Bronchial epithelial cell (primary cell): Measurements from ENCODE around the gene FGGY. TPM values are rescaled to one million over a fixed set of nuclear protein-coding genes. Genes with fewer than 3 reads are reported as not detected.

Experiments used
- DNase-seq: peaks from one replicate; pipeline ENCODE4 v3.0.0-alpha.2; 2010; ENCODE audit warnings: low read depth
- FAIRE-seq: peaks from 2 replicates; lab custom pipeline; 2011; peaks lifted over from hg19 to GRCh38; lab: Jason Lieb, UNC
- H3K27me3 ChIP-seq: 2 replicates; pipeline ENCODE4 v1.5.1; 2011; ENCODE audit warnings: low read length; ENCODE audit not compliant: control insufficient read depth, insufficient read depth
- H3K36me3 ChIP-seq: 2 replicates; pipeline ENCODE4 v1.5.1; 2011; ENCODE audit warnings: low read length; ENCODE audit not compliant: control insufficient read depth, insufficient read depth
- H3K4me3 ChIP-seq: 2 replicates; pipeline ENCODE4 v1.5.1; 2011; ENCODE audit warnings: mild to moderate bottlenecking, low read depth, low read length, control low read depth
- total RNA-seq: library from RNA; depleted of rRNA; stranded (reverse); fragments of >200 nt; gene quantifications from 2 replicates; pipeline ENCODE4 v1.2.1, GENCODE V29; 2014
- TF ChIP-seq, protein P1 (sequence below): IDR thresholded peaks from 2 replicates; pipeline ENCODE4 v1.5.1; 2011; ENCODE audit warnings: mild to moderate bottlenecking, moderate library complexity, low read length, control low read depth, inconsistent platforms; ENCODE audit not compliant: insufficient read depth, severe bottlenecking

Gene FGGY
- total RNA-seq, 1 donor from 2014 or later, result 20.0 TPM

DNA sequence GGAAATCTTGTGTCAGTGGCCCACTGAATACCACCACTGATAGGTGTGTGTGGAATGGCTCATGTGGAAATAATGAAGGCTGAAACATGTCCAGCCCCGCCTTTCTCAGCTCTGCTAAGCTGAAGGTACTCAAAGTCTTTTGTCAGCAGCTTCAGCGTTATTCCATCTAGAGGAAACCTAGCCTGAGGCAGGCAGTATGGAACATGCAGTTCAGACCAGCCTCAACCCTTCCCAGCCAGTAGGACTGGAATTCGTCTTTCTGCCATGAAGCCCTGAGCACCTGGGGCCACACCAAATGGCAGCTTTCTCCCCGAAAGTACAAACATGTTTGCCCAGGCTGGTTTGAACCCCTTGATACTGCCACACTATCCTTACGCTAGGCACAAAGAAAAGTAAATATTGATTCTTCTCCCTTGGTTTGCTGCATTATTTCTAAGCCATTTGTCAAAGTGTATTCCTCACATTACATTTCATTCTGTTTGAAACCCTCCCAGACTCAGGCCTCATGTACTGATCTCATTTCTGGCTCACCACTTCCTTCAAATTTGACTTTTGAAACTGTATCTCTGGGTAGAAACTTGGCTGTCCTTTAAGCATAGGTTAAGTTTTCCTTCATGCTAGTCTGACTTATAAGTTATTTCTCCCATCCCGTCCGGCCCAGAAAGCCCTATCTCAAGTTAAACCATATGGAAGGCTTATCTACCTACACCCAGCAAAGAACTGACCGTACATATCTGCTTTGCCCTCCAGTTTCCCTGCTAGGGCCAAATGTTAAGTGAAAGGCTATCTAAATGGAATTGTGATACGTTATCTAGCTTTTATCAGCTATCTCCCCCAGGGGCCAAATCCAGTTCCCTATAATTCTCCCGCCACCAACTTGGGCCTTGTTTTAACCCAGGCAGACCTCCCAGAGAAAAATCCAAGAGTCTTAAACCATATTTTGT, 472.2 kb downstream of the FGGY start:
- H3K4me3 ChIP-seq, result no peak overlapping the region
- FAIRE-seq, result peak; percentile 81
- TF ChIP-seq, protein P1, sequence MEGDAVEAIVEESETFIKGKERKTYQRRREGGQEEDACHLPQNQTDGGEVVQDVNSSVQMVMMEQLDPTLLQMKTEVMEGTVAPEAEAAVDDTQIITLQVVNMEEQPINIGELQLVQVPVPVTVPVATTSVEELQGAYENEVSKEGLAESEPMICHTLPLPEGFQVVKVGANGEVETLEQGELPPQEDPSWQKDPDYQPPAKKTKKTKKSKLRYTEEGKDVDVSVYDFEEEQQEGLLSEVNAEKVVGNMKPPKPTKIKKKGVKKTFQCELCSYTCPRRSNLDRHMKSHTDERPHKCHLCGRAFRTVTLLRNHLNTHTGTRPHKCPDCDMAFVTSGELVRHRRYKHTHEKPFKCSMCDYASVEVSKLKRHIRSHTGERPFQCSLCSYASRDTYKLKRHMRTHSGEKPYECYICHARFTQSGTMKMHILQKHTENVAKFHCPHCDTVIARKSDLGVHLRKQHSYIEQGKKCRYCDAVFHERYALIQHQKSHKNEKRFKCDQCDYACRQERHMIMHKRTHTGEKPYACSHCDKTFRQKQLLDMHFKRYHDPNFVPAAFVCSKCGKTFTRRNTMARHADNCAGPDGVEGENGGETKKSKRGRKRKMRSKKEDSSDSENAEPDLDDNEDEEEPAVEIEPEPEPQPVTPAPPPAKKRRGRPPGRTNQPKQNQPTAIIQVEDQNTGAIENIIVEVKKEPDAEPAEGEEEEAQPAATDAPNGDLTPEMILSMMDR, result no peak
- DNase-seq, result peak; percentile 87
- no peaks in the 10 kb centered on the region for H3K27me3 ChIP-seq
- H3K36me3 ChIP-seq, result no peaks in the 10 kb centered on the region

DNA sequence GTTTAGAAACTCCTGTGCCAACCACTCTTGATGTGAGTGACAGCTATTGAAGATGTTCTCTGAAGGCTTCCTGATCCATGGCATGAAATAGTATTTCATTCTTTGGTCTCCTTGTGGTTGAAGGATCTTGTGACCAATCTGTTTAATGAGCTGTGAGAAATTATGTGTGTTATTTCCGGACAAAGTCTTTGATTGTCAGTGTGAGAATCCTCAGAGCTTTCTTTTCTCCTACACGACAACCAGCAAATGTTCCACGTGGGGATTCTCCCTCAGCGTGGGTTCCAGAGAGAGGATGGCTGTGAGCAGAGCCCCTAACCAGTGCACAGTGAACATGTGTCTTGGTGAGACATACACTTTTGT, 472.8 kb downstream of the FGGY start:
- Histone ChIP-seq H3K36me3 (no peaks in the 10 kb centered on the region), H3K27me3 (no peaks in the 10 kb centered on the region), H3K4me3 (no peak overlapping the region)
- TF ChIP-seq, protein P1, result no peak
- DNase-seq, result no peak
- FAIRE-seq, result peak; percentile 73

- Histone ChIP-seq H3K27me3 (no peaks in the 10 kb centered on the region), H3K36me3 (no peaks in the 10 kb centered on the region), H3K4me3 (no peak overlapping the region)
- no peak for DNase-seq
- FAIRE-seq, result no peak
- TF ChIP-seq, protein P1, result no peak
These were observed 474.5 kb downstream of the FGGY start for GRCh38 chr1:59771361-59771760.

GRCh38 chr1:59775480-59775879, 478.6 kb downstream of the FGGY start:
- no peak for FAIRE-seq
- no peak for DNase-seq
- Histone ChIP-seq H3K36me3 (no peaks in the 10 kb centered on the region), H3K27me3 (no peaks in the 10 kb centered on the region), H3K4me3 (no peak overlapping the region)
- TF ChIP-seq, protein P1, result no peak

DNA sequence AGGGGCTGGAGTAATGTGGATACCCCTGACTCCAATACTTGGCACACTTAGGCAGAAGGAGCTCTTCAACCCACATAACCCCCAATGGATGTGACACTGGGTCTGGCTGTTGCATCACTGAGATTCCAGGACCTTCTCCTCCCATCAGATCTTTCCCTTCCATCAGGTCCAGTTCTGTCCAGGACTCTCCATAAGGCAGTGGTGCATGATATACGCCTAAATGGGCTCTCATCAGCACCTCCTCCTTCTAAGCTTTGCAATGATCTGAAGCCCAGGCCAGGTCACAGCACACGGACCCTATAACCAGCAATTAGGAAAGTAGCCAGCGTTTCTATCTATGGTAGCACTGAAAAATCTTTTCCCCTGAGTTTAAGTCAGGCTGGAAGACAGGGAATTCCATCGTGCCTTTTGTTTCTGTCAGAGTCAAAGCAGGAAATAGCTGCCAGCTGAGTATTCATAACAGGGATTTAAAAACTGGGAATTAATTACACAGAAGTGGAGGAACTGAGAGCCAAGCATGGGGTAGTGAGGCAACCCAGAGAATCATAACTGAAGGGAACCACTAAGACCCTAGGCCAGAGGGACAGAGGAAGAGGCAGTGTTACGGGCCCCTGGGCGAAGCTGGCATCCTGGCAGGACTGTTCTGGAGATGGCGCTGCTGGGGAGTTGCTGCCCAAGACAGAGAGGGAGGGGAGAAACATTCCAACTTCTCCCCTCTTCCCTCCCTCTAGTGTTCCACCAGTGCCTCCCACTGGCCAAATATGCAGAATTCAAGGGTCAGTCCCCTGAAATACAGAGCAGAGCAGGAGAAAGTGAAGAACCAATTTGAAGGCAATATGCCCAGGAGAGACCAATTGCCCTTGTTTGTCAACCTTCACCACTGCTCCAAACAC, 480.3 kb downstream of the FGGY start:
- FAIRE-seq, result peak; percentile 80
- TF ChIP-seq, protein P1, result no peak

More for the DNA sequence above, 480.3 kb downstream of the FGGY start:
- Histone ChIP-seq H3K36me3 (no peaks in the 10 kb centered on the region), H3K27me3 (no peaks in the 10 kb centered on the region), H3K4me3 (no peak overlapping the region)
- no peak for DNase-seq
